ENCODE results near the gene PRDM13. TPM values are rescaled to one million over a fixed set of nuclear protein-coding genes. Genes with fewer than 3 reads are reported as not detected.

PRDM13 gene
- not detected for polyA plus RNA-seq (2013, experiment 1 of 2)
- not detected for polyA plus RNA-seq (2013, experiment 2 of 2)

DNA sequence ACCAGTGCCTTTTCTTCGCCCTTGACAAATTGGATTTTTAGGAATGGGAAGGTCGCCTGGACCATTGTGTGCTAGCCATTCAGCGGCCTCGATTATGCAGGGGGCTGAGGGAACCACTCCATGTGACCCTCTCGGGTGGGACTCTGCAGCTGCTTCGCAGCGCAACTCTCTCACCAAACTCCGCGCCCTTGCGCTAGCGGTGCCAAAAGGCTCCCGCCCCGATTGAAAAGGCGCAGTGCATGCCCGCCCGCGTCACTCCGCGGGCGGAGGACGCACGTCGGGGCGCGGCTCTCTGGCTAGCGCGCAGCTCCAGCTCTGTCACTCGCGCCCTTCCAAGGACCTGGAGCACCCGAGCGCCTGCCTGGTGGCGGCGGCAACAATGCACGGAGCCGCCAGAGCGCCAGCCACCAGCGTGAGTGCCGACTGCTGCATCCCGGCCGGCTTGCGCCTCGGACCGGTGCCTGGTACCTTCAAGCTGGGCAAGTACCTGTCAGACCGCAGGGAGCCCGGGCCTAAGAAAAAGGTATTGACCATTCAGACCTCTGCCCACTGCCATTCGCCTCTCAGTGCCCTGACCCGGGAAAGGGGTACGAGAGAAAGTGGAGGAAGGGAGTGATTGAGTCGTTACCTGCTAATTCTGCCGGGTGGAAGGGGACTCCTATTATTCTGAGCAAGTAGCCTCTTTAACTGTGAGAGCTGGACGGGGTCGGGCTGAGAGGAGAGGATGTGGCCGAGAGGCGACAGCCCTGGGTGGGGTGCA, at the start of gene PRDM13:
Gene PRDM13, plus strand, starts transcription at position 178 of the 760 bp plus-strand sequence. Its CDS starts 202 bp downstream, at position 380.
- H2BK15ac ChIP-seq (ENCODE audit: low read depth, poor library complexity, severe bottlenecking) = no peak within 1 kb of the TSS

DNA sequence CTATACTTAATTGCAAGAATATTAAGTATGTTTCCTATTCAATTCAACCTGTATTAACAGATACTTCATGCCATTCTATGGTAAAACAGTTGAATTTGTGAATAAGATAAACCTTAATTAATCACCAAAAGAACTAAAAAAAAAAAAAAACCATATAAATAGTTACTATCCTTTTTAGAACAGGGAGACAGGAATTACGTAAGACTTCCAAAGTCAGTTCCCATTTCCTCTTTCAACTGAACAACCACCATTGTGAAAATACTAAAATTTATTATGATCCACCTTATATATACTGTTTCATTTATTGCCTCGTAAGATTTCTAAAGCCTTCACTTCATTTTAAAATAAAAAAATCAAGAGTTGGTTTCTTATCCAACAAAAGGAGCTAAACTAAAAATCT, 47.6 kb upstream of the PRDM13 start:
- Histone ChIP-seq H3K9ac (ENCODE audit: low read length) (no peak overlapping the region), H2AK5ac (ENCODE audit: low read length, severe bottlenecking) (no peak overlapping the region), H3K4me1 (ENCODE audit: control insufficient read depth, insufficient read depth, low read depth, low read length) (no peaks in the 10 kb centered on the region), H3K4me3 (ENCODE audit: insufficient read depth in 1 of 2, low read depth in 1 of 2, low read length in 2 of 2) (no peak overlapping the region), H3K79me1 (replicated peaks; ENCODE audit: low read length, poor library complexity, severe bottlenecking) (peaks cover 9% of the 10 kb centered on the region), H2BK120ac (ENCODE audit: low read depth, low read length) (no peak overlapping the region), H2BK15ac (ENCODE audit: low read depth, poor library complexity, severe bottlenecking) (no peak overlapping the region), H3K4ac (ENCODE audit: low read depth in 1 of 2, low read length in 2 of 2) (no peak overlapping the region), H4K8ac (ENCODE audit: low read length) (no peak overlapping the region), H3K14ac (ENCODE audit: low read length in 2 of 2) (no peak overlapping the region), H3K36me3 (ENCODE audit: control insufficient read depth in 1 of 2, insufficient read depth in 2 of 2, low read depth in 1 of 2, low read length in 2 of 2) (peaks cover 0 to 61% of the 10 kb centered on the region in 2 experiments), H3K4me2 (ENCODE audit: low read length, poor library complexity, severe bottlenecking) (no peak overlapping the region), H3K27me3 (ENCODE audit: control insufficient read depth in 1 of 2, insufficient read depth in 1 of 2, low read length in 2 of 2) (no peaks in the 10 kb centered on the region), H2BK12ac (ENCODE audit: low read length in 2 of 2) (no peak overlapping the region), H4K91ac (ENCODE audit: low read length) (no peak overlapping the region), H3K27ac (ENCODE audit: low read length, poor library complexity, severe bottlenecking) (no peak overlapping the region), H3K18ac (ENCODE audit: low read depth in 1 of 2, low read length in 2 of 2) (no peak overlapping the region), H3K23ac (ENCODE audit: low read length in 2 of 2) (no peak overlapping the region), H2AFZ (ENCODE audit: low read depth, low read length) (no peak overlapping the region), H3K9me3 (ENCODE audit: control insufficient read depth, low read length) (no peaks in the 10 kb centered on the region), H2BK5ac (ENCODE audit: low read depth, low read length, poor library complexity, severe bottlenecking) (no peak overlapping the region)
- WGBS = 100% methylated on average over 2 of the region's 2 CpGs
- DNase-seq = no peak

More for the DNA sequence above, at the start of gene PRDM13:
- H3K4ac ChIP-seq (ENCODE audit: low read depth in 1 of 2, low read length in 2 of 2) = no peak within 1 kb of the TSS
- H4K91ac ChIP-seq (ENCODE audit: low read length) = no peak within 1 kb of the TSS
- H3K4me3 ChIP-seq (ENCODE audit: insufficient read depth in 1 of 2, low read depth in 1 of 2, low read length in 2 of 2) = no peak within 1 kb of the TSS
- H3K27me3 ChIP-seq (ENCODE audit: control insufficient read depth in 1 of 2, insufficient read depth in 1 of 2, low read length in 2 of 2) = peaks cover 94 to 100% of the 10 kb centered on the region in 2 experiments
- H2BK120ac ChIP-seq (ENCODE audit: low read depth, low read length) = no peak within 1 kb of the TSS
- no peak within 1 kb of the TSS for H2BK5ac ChIP-seq (ENCODE audit: low read depth, low read length, poor library complexity, severe bottlenecking)
- H3K14ac ChIP-seq (ENCODE audit: low read length in 2 of 2) = no peak within 1 kb of the TSS
- H3K4me1 ChIP-seq (ENCODE audit: control insufficient read depth, insufficient read depth, low read depth, low read length) = peaks cover 18% of the 10 kb centered on the region
- H3K23ac ChIP-seq (ENCODE audit: low read length in 2 of 2) = no peak within 1 kb of the TSS
- no peak within 1 kb of the TSS for H2AK5ac ChIP-seq (ENCODE audit: low read length, severe bottlenecking)
- no peak within 1 kb of the TSS for H2BK12ac ChIP-seq (ENCODE audit: low read length in 2 of 2)
- no peak within 1 kb of the TSS for H2AFZ ChIP-seq (ENCODE audit: low read depth, low read length)
- H3K9ac ChIP-seq (ENCODE audit: low read length) = no peak within 1 kb of the TSS
- H4K8ac ChIP-seq (ENCODE audit: low read length) = no peak within 1 kb of the TSS
- no peak within 1 kb of the TSS for H3K27ac ChIP-seq (ENCODE audit: low read length, poor library complexity, severe bottlenecking)
- no peaks in the 10 kb centered on the region for H3K9me3 ChIP-seq (ENCODE audit: control insufficient read depth, low read length)
- no peak for DNase-seq
- no peaks in the 10 kb centered on the region for H3K79me1 ChIP-seq (replicated peaks; ENCODE audit: low read length, poor library complexity, severe bottlenecking)
- no peaks in the 10 kb centered on the region for H3K36me3 ChIP-seq (ENCODE audit: control insufficient read depth in 1 of 2, insufficient read depth in 2 of 2, low read depth in 1 of 2, low read length in 2 of 2)
- H3K4me2 ChIP-seq (ENCODE audit: low read length, poor library complexity, severe bottlenecking) = no peak within 1 kb of the TSS
- no peak within 1 kb of the TSS for H3K18ac ChIP-seq (ENCODE audit: low read depth in 1 of 2, low read length in 2 of 2)
- WGBS = under 1% methylated on average over 54 of the region's 54 CpGs

DNA sequence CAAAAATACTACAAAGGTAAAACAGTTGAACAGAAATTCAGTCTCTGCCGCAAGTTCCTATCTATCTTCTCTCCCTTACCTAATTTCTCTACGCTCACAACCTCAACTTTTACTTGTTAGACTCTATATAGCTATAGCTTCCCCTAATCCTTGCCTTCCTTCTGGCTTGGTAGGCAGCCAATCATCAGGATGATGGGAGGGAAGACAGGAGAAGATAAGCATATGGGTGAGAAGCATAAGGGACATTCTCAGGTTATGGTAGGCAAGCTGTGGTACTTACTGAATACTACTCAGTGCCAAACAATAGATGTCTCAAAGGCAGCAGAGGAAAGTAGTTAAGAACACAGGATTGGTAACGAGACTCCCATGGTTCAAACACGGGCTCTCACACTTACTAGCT, 46.0 kb upstream of the PRDM13 start:
- H3K27me3 ChIP-seq (ENCODE audit: control insufficient read depth in 1 of 2, insufficient read depth in 1 of 2, low read length in 2 of 2) = no peaks in the 10 kb centered on the region
- no peak overlapping the region for H2AK5ac ChIP-seq (ENCODE audit: low read length, severe bottlenecking)
- no peaks in the 10 kb centered on the region for H3K4me1 ChIP-seq (ENCODE audit: control insufficient read depth, insufficient read depth, low read depth, low read length)
- no peak overlapping the region for H2BK15ac ChIP-seq (ENCODE audit: low read depth, poor library complexity, severe bottlenecking)
- peaks cover 6% of the 10 kb centered on the region for H3K79me1 ChIP-seq (replicated peaks; ENCODE audit: low read length, poor library complexity, severe bottlenecking)
- no peak overlapping the region for H4K8ac ChIP-seq (ENCODE audit: low read length)
- no peak overlapping the region for H2BK12ac ChIP-seq (ENCODE audit: low read length in 2 of 2)
- no peak overlapping the region for H2BK5ac ChIP-seq (ENCODE audit: low read depth, low read length, poor library complexity, severe bottlenecking)
- H3K4me3 ChIP-seq (ENCODE audit: insufficient read depth in 1 of 2, low read depth in 1 of 2, low read length in 2 of 2) = no peak overlapping the region
- no peak overlapping the region for H3K18ac ChIP-seq (ENCODE audit: low read depth in 1 of 2, low read length in 2 of 2)
- DNase-seq = no peak
- no peak overlapping the region for H3K9ac ChIP-seq (ENCODE audit: low read length)
- no peak overlapping the region for H3K4me2 ChIP-seq (ENCODE audit: low read length, poor library complexity, severe bottlenecking)
- H4K91ac ChIP-seq (ENCODE audit: low read length) = no peak overlapping the region
- no peak overlapping the region for H3K4ac ChIP-seq (ENCODE audit: low read depth in 1 of 2, low read length in 2 of 2)
- H2BK120ac ChIP-seq (ENCODE audit: low read depth, low read length) = no peak overlapping the region
- H3K14ac ChIP-seq (ENCODE audit: low read length in 2 of 2) = no peak overlapping the region
- no peak overlapping the region for H3K27ac ChIP-seq (ENCODE audit: low read length, poor library complexity, severe bottlenecking)
- WGBS = 30% methylated on average over 1 of the region's 4 CpGs
- no peak overlapping the region for H3K23ac ChIP-seq (ENCODE audit: low read length in 2 of 2)
- H3K36me3 ChIP-seq (ENCODE audit: control insufficient read depth in 1 of 2, insufficient read depth in 2 of 2, low read depth in 1 of 2, low read length in 2 of 2) = peaks cover 0 to 45% of the 10 kb centered on the region in 2 experiments
- no peak overlapping the region for H2AFZ ChIP-seq (ENCODE audit: low read depth, low read length)
- H3K9me3 ChIP-seq (ENCODE audit: control insufficient read depth, low read length) = no peaks in the 10 kb centered on the region

DNA sequence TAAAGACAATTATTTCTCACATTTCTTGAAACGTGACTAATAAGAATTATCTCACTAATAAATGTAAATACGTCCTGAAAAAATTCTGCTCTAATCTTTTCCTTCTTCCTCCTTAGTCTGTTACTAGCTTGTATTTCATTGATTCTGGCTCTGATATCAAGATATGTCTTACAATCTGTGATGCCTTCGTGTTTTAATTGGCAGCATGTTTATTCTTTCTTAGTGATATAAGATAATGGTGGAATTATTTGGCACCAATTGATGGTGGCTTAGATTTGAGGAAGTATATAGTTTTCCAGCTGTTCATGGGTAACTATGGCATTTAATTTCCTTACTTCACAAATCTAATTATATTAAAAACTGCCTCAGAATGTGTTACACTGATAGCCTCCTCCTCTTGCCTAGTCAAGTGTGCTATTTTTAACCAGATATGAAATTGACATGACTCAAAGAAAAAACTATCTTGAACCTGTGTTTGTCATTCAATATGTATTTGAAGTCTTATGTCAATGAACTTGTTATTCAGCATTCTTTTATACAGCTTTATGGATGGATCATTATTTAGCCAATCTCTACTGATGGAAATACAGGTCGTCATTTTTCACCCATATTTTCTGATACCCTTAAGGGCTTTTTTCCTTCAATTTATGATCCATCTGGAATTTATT, 43.4 kb upstream of the PRDM13 start:
- Histone ChIP-seq H2BK120ac (ENCODE audit: low read depth, low read length) (no peak overlapping the region), H3K27me3 (ENCODE audit: control insufficient read depth in 1 of 2, insufficient read depth in 1 of 2, low read length in 2 of 2) (no peaks in the 10 kb centered on the region), H3K9ac (ENCODE audit: low read length) (no peak overlapping the region), H3K4me3 (ENCODE audit: insufficient read depth in 1 of 2, low read depth in 1 of 2, low read length in 2 of 2) (no peak overlapping the region), H4K8ac (ENCODE audit: low read length) (no peak overlapping the region), H3K23ac (ENCODE audit: low read length in 2 of 2) (no peak overlapping the region), H4K91ac (ENCODE audit: low read length) (no peak overlapping the region), H3K27ac (ENCODE audit: low read length, poor library complexity, severe bottlenecking) (no peak overlapping the region), H3K18ac (ENCODE audit: low read depth in 1 of 2, low read length in 2 of 2) (no peak overlapping the region), H2BK15ac (ENCODE audit: low read depth, poor library complexity, severe bottlenecking) (no peak overlapping the region), H3K14ac (ENCODE audit: low read length in 2 of 2) (no peak overlapping the region), H2AFZ (ENCODE audit: low read depth, low read length) (no peak overlapping the region), H2AK5ac (ENCODE audit: low read length, severe bottlenecking) (no peak overlapping the region), H3K4ac (ENCODE audit: low read depth in 1 of 2, low read length in 2 of 2) (no peak overlapping the region), H3K4me2 (ENCODE audit: low read length, poor library complexity, severe bottlenecking) (no peak overlapping the region), H2BK12ac (ENCODE audit: low read length in 2 of 2) (no peak overlapping the region), H3K79me1 (replicated peaks; ENCODE audit: low read length, poor library complexity, severe bottlenecking) (peaks cover 2% of the 10 kb centered on the region), H3K4me1 (ENCODE audit: control insufficient read depth, insufficient read depth, low read depth, low read length) (no peaks in the 10 kb centered on the region), H3K36me3 (ENCODE audit: control insufficient read depth in 1 of 2, insufficient read depth in 2 of 2, low read depth in 1 of 2, low read length in 2 of 2) (peaks cover 0 to 23% of the 10 kb centered on the region in 2 experiments), H2BK5ac (ENCODE audit: low read depth, low read length, poor library complexity, severe bottlenecking) (no peak overlapping the region), H3K9me3 (ENCODE audit: control insufficient read depth, low read length) (no peaks in the 10 kb centered on the region)
- WGBS = 91% methylated on average over 1 of the region's 4 CpGs
- DNase-seq = no peak

All from mesenchymal stem cell (in vitro differentiated cells and primary cell).